HT-29 (cell line): ENCODE measurements around the gene SNX8. TPM values are rescaled to one million over a fixed set of nuclear protein-coding genes. Genes with fewer than 3 reads are reported as not detected.

Experiments used
- DNase-seq: peaks from one replicate; pipeline ENCODE4 v3.0.0-alpha.2; 2015; ENCODE audit warnings: low spot score
- total RNA-seq: library from RNA; depleted of rRNA; stranded (reverse); fragments of >200 nt; shearing (Covaris generic); gene quantifications from 2 replicates; pipeline ENCODE4 v1.2.3, GENCODE V29; 2014

Gene SNX8
- total RNA-seq, 1 experiment from 2014 or later = 41.7 TPM

DNA sequence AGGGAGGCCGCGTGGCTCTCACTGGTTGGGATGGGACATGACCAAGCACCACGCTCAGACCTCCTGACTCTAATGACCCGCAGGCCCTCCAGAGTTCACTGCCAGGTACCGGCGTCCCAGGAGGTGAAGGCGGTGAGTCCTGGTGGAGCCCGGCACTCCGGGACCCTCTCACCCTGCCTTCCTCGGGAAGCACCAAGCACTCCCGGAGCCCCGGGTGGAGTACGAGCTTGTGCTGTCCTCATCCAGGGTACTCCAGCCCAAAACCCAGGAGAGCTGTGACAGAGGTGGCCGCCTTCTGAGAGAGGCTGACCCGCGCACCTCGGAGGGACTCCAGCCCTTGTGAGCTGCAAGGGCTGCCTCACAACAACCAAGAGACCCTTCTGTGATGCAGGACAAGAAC lies 90.9 kb downstream of the SNX8 start:
- no peak for DNase-seq

DNA sequence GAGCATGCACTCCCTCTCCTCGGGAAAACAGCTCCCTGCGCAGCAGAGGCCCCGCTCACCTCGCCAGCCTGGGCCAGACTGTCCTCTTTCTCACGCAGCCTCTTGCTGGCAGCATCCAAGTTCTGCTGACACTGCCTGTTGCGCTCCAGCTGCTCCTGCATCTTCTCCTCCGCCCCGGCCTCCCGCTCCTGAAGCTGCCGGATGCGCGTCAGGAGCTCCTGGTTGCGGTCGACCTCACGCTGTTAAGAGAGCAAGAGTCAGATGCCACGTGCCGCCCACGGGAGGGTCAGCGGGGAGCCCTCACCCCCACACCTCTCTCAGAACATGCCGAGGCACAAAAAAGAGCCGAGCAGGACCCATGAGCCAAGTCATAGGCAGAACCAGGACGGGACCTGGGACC lies 91.7 kb downstream of the SNX8 start:
- no peak for DNase-seq

DNA sequence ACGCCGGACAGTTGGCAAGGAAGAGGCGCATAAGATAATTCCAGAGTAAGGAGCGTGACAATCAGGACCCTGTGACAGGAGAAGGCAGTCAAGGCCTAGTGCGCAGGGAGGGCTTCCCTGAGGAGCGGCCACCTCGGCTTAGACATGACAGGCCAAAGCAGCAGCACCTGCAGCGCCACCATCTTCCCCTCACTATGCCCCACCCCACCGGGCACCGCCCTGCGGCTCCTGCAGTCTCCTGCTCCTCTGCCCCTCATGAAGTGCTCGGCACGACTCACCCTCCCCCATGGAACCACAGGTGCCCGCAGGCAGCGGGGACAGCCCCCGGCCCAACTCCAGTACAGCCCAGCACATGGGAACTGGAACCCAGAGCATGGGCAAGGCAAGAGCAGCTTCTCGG lies 93.3 kb downstream of the SNX8 start:
- DNase-seq = no peak

DNA sequence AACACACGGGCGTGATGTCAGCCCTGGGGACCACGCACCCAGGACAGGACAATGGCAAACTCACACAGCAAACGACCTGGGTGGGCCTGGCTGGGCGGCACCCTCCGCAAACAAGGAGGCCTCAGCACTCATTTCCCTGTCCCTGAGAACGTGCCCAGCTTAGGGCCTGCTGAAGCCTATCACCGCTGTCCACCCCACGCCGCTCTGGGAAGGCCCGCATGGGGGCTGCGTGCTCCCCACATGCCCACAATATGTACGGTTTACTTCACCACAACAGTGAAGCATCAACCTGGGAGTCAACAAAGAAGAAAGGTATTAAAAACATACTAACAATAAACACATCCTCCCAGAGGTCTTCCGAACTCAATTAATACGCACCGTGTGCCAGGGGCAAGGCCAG lies 93.7 kb downstream of the SNX8 start:
- no peak for DNase-seq

DNA sequence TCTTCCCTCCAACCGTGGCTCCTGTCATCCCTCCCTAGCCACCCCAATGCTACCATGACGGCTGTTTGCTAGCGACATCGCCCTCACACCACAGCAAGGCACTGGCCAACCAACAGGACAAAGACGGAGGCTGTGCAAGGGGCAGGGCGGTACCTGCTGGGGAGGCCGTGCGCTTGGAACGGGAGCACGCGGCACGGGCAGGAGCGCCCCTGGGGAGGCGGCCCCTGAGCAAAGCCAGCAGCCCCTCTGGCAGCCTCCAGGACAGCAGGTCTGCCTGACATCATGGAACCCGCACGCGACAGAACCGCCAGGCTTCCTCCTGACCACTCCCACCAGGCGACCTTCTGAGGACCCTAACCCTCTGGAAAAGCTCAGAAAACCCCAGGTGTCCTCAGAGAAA lies 94.2 kb downstream of the SNX8 start:
- DNase-seq = no peak

- DNase-seq = no peak
These were observed 94.6 kb downstream of the SNX8 start for GRCh38 chr7:2219606-2220005.

GRCh38 chr7:2219136-2219535 lies 95.1 kb downstream of the SNX8 start:
- DNase-seq = no peak

- no peak for DNase-seq
These were observed 95.8 kb downstream of the SNX8 start for GRCh38 chr7:2218444-2218785.

GRCh38 chr7:2217716-2218443 lies 96.4 kb downstream of the SNX8 start:
- no peak for DNase-seq

DNA sequence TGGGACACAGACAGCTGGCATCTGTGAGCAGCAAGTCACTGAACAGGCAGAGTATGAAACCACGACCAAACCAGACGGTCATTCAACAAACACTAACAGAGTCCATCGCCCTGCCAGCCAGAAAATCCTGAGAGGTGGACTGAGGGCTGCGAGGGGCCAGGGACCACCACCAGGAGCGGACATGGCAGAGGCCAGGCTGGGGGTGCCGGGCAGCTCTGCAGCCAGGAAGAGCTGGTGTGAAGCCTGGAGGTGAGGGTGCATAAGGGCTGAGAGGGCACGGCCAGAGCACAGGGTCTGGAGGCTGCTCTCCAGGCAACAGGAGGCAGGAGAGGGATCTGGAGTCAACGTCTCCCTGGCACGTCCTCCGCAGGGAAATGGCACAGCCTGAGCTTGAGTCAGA lies 97.0 kb downstream of the SNX8 start:
- no peak for DNase-seq

DNA sequence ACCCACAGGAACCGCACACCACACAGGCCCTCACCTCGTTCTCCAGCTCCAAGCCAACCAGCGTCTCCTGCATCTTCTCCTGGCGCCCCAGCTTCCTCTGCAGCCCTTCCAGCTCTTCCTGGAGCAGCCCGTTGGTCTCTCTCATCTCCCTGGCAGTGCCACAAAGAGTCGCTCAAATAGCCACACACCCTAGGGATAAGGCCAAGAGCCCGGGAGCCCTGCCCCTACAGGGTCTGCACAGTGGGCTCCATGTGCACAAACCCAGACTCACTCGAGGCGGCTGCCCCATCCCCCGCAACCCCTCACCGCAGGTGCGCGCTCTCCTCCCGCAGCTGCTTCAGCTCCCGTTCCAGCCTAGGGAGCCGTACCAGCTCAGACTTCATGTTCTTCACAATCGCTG lies 98.4 kb downstream of the SNX8 start:
- DNase-seq = no peak

- DNase-seq = no peak
These were observed 99.6 kb downstream of the SNX8 start for GRCh38 chr7:2214636-2215035.

GRCh38 chr7:2213551-2214215 lies 100.6 kb downstream of the SNX8 start:
- no peak for DNase-seq

GRCh38 chr7:2212906-2213305 lies 101.3 kb downstream of the SNX8 start:
- no peak for DNase-seq

DNA sequence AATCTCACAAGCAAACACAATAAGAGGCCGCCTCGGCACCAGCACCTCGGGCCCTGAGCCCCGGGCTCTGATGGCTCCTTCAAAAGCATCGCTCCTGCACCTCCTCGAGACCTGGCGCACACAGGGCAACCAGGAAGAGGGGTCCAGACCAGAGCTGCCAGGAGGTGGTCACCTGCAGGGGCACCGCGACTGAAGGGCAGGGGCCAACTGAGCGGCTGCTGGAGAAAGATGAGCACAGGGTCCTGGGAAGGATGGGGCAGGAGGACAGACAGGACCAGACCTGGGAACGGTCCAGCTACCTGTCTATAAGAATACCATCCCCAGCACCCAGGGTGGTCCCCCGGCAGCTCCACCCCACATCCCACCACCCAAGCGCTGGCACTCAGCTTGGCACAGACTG lies 102.3 kb downstream of the SNX8 start:
- no peak for DNase-seq

GRCh38 chr7:2211259-2211880 lies 102.9 kb downstream of the SNX8 start:
- DNase-seq = no peak

DNA sequence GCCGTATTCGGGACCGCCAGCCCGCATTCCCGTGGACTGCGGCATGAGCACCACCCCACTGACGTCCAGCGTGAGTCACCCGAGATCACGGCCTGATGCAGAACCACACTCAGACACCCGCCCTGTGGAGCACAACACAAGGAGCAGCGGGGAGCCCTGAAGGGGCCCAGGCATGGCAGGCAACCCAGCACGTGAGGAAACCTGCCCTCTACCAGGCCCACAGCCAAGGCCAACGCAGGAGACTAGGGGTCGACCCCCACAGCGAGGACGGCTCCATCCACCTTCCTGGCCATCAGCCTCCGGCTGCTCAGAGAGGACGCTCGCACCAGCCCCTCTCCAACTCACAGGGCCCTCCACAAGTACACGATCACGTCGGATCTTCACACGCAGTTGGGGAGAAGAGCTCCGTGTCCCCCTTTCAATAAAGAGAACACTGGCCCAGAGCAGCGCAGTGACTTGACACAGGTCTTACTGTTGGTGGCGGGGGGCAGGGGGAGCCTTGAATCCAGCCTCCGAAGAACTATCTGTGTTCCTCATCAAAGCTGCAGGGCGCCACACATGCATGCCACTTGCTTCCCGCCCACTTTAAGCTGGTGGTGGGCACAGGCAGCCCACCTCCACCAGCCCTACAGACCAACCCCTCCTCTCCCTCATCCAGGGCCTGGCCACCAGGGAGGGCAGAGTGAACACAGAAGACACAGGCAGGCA lies 103.5 kb downstream of the SNX8 start:
- no peak for DNase-seq

DNA sequence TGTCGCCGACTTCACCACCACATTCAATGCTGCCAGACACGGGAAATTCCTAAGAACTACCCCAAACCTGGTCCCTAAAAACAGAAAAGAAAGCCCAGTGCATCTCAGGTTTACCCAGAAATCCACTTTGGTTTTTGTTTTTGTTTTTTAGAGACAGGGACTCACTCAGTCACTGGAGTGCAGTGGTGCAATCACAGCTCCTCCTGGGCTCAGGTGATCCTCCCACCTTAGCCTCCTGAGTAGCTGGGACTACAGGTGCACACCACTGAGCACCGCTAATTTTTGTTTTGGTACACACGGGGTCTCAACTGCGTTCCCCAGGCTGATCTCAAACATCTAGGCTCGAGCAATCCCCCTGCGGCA lies 104.3 kb downstream of the SNX8 start:
- no peak for DNase-seq

DNA sequence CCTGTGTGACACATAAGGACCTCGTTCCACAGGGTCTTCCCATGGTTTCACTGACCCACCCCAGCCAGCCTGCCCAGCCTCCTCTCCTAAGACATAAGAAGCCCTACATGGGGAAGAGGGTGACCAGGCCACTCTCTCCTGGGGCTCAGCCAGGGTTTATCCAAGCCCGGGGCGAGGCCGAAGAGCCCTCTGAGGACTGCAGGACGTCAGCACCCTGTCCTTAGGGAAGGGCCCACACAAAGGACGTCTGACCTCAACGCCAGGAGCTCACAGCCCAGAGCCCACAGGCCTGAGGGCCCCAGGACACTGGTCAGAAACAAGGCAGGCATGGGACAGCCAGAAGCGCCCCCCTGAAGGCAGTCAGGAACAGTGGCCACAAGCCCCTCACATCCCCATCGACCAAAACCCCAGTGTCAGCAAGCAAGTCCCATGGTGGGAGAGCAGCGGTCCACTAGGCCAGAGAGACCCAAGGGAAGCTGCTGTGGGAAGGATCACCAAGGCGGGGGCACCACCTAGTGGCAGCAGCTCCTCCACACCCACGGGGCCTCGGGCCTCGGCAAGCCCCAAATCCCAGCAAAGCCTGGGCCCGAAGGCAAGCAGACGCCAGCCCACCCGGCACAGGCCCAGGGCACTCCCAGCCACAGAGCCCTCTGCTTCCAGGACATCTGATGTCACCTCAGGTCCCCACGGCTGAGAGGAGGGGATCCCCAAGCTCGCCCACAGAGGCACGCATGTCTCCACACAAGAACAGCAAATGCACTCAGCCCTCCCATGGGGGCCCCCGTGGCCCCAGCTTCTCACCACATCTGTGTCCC lies 104.9 kb downstream of the SNX8 start:
- peak; percentile 66 for DNase-seq

- no peak for DNase-seq
These were observed 105.5 kb downstream of the SNX8 start for GRCh38 chr7:2208712-2209111.

DNA sequence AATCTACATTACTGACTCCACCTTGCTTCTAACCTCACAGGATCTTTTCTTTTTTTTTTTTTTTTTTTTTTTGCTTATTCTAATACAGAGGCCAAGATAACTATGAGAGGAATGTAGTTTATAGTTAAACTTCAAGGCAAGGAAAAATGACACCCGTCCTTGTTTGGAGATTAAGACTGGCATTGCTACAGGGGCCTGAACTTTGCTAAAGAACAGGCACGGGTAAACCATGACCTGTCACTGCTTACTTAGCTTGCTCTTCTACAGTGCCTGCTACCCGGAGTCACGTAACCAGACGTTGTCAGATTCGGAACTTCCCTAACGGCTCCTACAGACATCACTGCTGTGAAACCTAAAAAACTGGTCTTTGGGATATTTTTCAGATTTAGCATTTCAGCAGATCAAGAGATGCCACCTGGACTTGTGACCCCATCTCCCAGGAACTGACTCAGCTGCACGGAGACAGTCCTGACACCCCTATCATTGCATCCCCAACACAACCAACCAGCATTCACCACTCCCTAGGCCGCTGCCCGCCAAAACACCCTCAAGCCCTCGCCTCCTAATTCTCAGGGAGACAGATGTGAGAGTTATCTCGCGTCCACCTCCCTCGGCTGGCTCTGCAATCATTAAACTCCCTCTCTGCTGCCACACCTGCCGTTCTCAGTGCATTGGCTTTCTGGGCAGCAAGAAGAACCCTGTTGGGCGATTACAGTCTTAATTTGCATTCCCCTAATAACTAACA lies 109.0 kb downstream of the SNX8 start:
- no peak for DNase-seq
